ENCODE measurements around the gene SCN8A.
"Not testable (repeated sequence)": the region's sequence is repeated elsewhere in the genome, so short reads cannot be mapped to it uniquely, and the experiment has no call there.

The SCN8A gene

DNA sequence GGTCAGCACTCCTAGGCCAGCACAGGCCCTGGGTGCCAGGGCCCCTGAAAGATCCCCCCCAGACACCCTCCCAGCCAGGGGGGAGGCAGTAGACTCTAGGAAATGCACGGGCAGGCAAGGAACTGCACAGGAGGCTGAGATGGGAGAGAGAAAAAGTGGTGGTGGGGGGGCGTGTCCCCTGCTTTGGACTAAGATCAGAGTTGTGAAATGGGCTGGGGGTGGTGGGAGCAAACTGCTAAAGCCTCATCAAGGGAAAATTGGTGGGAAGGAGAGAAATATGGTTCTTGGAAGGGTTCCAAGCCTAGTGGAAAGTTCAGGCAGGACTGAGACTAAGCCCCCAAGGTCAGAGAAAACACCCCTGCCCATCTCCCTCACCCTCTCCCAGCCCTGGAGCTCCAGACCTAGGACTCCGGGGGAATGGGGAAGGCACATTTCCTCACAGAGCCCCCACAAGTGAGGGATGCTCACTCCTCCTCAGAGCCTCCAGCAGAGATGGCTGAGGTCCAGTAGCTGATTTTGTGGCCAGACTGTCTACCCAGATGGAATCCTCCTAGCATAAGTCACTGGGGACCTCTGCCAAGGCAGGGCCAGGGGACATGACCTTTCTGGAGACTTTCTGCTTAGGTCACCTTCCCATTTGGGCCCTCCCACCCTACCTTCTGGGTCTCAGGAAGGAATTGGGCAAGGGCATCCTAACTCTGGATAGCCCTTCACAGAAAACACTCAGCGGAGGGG, 227.7 kb downstream of the SCN8A start:
- no peak for DNase-seq

DNA sequence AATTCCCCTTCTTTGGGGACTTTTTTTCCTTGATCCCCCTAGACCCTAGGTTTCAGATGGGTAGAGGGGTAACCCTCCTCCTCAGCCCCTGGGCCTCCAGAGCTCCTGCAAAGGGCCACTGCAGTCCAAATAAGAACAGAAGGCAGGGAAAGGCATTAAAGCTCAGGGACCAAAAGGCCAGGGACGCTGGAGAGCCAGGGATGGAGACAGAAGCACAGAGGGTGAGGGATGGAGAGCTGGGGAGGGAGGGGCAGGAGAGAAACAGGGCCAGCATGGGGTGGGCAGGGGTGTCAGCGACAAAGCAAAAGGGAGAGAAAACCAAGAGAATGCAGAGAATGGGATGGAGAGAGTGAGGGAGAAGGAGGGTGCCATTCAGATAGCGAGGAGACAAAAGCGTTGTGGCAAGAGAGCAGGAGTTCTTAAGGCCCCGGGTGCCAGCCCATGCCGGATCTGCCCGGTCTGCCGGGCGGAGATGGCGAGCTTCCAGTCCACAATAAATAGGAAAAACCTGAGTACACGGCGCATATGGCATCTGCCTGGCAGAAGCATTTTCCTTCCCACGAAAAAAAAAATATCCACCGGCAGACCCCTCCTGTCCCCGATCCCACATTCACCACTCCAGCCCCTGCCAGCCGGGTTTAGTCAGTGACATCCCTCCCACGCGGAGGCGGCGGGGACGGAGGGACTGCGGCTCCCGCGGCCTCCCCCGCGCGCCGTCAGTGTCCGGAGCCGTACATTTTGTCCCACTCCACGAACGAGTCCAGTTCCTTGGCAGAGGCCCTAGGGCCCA, 228.9 kb downstream of the SCN8A start:
- DNase-seq, result no peak

DNA sequence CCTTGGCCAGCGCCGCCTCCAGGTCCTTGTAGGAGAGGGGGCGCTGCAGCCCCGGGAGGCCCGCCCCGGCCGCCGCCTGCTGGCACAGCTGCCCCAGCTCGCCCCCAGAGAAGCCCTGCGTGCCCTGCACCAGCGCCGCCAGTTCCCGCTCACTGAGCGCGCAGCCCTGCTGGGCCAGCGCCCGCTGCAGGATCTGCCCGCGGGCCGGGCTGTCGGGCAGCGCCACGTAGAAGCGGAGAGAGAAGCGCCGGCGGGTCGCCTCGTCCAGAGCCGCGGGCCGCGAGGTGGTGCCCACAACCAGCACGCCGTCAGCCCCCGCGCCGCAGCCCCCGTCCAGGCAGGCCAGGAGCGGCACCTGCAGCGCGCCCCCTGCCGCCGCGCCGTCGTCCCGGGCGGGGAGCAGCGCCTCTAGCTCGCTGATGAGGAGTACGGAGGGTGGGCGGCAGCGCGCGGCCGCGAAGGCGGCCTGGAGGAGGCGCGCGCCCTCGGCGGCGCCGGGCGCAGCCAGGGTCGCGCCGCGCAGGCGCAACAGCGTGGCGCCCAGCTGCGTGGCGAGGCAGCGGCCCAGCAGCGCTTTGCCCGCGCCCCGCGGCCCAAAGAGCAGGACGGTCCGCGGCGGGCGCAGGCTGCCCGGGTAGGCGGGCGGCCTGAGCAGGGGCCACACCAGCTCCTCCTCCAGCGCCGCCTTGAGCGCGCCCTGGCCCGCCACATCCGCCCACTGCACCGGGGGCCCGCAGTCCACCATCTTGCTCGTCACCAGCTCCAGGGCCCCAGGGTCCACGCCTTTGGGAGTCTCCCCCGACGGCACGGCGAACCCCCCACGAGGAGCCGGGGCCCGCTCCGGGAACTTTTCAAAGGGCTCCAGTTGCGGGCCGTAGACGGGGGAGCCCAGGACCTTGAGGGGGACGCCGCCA, 229.8 kb downstream of the SCN8A start:
- DNase-seq, result peak; percentile 51

DNA sequence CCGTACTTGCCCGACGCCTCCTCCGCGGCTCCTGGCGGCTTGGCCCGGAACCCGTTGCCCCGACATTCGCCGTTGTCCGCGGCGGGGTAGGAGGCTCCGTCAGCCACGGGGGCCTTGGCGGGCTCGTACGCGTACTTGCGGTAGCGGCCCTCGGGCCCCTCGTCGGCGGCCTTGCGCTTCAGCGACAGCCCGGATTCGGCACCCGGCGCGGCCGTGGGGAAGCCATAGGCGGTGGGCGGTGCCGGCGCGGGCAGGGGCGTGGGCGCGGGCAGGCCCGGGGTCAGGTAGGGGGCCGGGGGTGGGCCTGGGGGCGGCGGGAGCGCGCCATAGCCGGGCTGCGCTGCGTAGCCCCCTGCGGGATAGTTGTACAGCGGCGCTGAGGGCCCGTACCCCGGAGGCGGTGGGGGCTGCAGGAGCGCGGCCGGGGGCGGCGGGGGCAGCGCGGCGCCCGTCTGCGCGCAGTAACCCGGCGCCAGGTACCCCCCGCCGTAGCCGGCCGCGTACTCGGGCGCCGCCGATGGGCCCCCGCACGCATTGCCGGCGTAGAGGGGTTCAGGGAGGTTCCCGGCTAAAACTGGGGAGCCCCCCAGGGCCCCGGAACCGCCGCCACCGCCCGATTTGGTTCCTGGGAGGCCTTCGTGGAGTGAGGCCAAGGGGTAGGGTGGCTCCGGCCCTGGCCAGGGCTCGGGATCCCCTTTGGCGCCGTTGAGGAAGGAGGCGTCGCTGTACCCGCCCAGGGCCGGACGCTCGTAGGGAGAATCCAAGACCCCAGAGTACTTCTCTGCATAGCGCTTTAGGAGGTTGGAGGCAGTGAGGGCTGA, 230.6 kb downstream of the SCN8A start:
- DNase-seq, result no peak

DNA sequence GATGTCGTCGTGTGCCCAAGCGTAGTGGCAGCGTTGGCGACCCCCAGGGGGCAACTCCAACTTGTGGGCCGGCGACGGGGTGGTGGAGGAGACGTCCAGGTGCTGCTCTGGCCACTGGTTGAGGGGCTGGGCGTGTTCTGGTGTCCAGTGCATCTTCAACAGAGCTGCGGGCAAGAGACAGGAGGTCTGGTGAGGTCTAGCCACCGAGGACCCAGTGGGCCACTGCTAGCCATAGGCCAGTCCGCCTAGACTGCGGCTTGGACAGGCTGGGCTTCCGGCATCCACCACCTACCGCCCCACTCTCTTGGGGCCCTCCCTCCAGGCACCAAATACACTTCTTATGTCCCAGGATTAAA, 231.2 kb downstream of the SCN8A start:
- DNase-seq, result no peak

DNA sequence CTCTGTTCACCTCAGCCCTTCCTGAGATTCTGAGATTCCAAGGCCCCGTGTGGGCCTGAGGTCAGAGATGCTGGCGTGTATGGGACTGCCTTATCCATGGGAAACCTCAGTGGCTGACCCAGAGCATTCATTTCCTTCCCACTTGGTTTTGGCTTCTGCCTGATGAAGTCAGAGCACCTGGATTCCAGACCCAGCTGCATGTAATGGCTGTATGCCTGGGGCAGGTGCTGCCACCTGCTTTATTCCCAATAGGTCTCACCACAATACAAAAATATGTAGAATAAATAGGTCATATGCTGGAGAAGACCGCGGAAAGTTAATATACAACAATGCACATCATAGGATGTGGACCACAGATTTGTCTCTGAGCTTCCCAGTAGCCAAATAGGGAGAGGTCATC, 231.9 kb downstream of the SCN8A start:
- DNase-seq, result no peak

DNA sequence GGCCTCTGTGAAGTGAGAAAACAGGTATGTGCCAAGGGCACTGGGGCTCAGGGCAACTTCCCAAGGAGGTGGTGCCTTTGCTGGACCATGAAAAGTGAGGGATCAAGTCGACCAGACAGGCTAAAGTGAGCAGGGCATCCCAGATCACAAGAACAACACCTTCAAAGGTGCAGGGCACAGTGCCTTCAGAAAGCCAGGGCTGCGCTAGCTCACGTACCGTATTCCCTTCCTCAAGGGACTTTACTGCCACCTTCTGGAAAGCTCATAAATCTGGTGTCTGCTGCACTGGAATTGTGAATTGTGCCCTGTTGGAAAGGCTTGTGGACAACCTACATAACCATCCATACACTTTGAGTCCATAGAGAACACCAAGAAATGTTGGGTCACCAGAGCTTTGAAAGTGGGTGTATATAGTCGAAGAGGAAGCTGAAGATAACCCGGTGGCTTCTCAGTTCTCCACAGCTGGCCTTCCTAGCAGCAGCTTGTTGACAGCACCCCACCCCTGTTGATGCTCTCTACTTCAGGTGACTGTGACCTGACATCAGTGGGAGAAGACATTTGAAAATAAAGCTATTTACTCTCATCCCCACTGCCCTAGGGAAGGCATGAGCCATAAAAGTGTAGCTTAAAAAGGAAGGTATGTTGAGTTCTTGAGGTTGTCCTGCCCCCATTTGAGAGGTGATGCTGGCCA, 233.0 kb downstream of the SCN8A start:
- peak; percentile 39 for DNase-seq

DNA sequence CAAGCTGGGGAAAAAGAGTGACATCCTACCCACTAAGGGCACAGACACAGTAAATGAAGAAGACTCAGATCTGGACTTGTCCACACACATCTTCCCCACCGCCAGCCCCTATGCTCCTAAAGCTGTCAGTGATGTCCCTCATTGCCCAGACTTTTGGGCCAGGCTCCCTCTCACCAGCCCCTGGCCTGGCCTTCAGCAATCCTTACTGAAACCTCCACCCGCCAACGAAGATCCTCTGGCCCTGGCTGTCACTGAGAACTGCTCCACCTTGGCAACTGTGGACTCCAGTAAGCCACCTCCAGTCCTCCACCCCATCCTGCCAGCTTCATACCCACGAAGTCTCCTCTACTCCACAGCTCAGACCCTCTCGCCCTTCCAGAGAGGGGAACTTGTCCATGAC, 234.2 kb downstream of the SCN8A start:
- DNase-seq, result no peak

DNA sequence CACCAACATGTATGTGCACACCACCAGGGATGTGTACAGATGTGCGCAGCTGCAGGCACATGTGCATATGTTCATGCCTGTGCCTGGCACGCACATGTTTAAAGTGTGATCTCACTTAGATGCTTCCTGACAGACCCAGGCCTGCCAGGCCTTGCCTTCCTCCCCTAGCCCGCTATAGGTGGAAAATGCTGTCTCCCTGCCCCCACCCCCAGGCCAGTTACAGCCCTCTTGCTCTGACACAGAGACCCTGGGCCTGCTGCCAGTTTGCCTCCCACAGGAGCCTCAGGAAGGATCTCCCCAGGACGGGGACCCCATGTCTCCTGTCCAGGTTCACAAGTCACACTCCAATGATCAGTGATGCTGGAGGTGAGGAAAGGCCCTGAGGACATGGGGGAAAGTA, 235.8 kb downstream of the SCN8A start:
- no peak for DNase-seq

DNA sequence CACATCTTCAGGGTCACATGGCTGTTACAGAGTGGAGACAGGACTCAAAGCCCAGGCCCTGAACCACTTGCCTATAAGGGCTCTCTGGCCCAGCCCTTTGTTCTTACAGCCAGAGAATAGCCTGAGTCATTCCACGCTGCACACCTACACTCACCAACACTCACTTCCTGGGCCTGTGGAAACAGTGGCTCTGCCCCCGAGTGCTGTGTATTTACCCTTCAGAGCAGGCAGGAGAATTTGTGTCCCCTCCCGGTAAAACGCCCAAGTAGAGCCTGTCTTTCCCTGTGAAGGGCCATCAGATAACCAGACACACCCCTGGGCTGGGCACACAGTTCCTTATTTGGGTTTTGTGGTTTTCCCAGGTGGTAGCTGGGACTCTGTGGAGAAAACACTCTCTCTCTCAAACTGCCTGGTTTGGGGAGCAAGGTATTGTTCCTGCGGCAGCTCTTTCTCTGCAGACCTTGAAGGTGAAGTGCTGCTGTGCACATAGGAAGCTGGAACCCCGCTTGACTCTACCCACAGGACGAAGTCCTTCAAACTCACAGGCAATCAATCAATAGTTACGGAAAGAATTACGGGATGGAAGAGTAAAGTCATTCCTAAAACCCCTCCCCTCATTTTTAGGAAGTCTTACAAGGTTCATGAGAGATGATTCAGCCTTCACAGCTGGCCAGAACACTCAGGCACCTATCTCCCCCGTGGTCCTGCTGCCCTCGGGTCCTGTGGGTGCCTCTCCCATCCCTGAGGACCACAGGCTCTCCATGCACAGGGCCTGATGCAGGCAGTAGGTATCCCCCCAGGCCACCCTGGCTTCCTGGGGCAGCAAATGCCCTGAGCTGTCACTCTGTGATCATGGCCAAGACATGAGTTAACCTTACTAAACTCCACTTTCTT, 237.1 kb downstream of the SCN8A start:
- no peak for DNase-seq

DNA sequence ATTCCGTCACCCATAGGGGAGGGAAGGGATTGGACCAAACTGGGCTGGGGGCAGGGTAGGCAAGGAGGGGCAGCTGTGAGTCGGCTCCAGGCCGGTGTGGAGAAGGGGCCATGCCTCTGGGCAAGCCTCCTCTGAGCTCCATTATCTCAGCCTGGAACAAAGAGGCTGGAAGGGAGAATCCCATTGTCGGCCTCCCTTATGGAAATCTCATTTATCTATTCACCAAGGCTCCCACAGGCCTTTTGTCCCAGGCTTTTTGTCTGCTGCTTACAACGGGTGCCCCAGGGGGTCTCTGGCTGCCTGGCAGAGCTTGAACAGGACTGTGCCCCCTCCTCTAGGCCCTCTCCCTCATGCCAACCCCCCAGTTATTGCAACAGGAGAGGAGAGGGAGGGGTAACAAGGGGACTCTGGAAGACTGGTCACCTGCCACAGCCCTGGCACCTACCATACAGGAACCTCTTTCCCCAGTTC, 238.0 kb downstream of the SCN8A start:
- no peak for DNase-seq

DNA sequence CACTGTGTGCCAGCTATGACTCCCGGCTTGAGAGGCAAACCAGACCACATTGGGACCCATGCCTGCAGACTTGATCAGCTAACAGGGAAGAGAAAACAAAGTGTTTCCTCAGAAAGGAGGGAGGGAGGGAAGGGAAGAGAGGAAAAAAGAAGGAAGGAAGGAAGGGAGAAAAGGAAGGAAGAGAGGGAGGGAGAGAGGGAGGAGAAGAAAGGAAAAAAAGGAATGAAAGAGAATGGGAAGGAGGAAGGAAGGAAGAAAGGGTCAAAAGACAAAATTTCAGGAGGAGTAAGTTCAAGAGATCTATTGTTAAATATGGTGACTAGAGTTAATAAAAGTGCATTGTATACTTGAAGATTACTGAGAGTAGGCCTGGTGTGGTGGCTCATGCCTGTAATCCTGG, 238.6 kb downstream of the SCN8A start:
- no peak for DNase-seq

DNA sequence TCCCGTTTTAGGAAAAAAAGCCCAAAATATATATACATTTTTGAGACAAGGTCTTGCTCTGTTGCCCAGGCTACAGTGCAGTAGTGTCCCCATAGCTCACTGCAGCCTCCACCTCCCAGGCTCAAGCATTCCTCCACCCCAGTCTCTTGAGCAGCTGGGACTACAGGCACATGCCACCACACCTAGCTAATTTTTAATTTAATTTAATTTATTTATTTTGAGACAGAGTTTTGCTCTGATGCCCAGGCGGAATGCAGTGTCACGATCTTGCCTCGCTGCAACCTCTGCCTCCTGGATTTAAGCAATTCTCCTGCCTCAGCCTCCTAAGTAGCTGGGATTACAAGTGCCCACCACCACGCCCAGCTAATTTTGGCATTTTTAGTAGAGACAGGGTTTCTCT, 240.8 kb downstream of the SCN8A start:
- DNase-seq, result not testable (repeated sequence)

DNA sequence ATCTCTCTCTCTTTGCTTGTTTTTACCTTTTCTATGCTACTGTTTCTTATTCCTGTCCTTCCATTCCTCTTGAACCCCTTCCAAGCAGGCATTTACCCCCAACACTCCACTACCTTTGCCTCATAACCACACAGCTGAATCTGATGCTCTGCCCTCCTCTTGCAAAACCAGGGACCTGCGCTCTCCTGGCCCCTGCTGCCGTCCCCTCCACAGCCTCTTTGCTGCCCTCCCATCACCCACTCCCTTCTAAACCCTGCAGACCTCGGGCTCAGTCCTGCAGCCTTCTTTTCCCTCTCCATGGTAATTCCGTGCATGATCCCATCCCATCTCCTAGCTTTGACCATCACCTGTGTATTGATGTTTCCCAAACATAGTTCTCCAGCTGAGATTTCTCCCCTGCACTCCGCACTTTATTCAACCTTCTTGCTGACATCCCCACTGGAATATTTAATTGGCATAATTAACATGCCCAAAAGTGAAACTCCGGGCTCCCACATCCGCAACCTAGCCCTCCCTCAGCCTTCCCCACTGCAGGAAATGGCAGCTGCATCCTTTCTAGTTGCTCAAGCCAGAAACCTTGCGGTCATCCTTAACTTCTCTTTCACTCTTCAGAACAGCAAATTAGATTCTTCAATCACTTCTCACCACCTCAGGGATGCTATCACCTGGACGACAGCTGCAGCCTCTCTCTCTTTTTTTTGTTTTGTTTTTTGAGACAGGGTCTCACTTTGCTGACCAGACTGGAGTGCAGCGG, 241.5 kb downstream of the SCN8A start:
- no peak for DNase-seq

DNA sequence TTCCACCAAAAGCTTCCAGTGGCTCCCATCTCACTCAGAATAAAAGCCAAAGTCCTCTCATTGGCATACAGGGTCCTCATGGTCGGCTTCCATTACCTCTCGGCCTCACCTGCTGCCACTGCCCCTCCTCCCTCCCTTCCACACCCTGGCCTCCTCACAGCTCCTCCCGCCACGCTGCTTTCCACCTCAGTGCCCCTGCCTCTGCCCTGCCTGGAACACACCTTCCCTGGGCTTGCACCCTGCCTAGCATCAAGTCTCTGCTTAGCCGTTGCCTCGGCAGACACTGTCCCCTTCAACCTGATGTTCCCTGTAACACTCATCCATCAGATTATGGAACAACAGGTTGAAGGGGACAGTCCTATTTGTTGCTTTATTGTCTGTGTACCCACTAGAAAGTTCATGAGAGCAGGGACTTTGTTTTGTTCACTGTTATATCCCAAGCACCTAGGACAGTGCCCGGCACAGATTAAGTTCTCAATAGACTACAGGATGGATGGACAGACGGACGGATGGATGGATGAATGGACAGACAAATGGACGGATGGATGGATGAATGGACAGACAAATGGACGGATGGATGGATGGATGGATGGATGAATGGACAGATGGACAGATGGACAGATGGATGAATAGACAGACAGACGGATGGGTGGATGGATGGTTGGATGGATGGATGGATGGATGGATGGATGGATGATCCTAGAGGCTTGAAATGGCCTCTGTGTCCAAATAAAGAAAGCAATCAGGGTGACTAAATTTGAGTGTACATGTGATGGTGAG, 242.6 kb downstream of the SCN8A start:
- DNase-seq, result no peak

DNA sequence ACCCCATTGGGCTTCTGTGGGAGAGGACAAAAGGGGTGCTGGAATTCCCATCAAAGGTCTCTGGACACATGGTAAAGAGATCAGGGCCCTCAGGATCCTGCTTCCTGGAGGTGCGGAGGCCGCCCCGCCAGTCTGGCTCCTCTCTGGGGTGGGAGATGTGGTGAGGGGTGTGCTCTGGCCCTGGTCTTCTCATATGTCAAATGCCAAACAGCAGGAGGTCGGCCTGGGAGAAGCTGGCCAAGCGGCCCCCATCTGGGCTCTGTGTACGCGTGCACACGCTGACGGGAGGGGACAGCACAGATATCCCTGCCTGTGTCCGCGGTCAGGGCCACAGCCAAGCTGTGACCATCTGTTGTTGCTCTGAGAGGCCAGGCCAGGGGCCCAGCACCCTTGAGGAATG, 243.4 kb downstream of the SCN8A start:
- no peak for DNase-seq

DNA sequence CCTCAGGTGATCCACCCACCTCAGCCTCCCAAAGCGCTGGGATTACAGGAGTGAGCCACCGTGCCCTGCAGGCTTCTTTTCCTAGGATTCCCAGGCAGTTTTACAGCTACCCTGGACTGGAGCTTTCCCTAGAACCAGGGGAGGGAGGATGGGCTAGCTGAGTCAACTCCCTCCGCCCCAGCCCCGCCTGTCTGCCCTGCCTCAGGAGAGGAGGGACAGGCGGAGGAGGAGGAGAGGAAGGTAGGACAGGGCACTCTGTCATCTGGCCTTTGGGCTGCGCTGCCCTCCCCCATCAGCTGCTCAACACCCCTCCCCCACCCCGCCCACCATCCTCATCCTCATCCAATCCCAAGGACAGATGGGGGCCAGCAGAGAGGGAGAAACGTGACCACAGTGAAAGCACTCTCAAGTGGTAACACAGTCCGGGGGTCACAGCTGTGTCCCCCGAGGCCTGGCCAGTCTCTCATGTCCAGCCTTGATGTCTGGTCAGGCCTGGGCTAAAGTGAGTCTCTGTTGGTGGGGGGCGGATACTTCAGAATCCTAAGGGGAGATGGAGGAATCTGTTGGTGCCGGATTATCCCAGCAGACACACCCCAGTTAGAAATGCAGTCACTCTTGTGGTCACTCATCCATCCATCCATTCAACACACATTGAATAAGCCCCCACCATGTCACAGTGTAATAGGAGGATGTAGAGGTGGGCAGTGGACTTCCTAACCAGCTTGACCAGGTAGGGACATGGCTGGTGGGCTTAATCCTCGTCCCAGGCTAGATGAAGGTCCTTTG, 245.2 kb downstream of the SCN8A start:
- DNase-seq, result no peak

DNA sequence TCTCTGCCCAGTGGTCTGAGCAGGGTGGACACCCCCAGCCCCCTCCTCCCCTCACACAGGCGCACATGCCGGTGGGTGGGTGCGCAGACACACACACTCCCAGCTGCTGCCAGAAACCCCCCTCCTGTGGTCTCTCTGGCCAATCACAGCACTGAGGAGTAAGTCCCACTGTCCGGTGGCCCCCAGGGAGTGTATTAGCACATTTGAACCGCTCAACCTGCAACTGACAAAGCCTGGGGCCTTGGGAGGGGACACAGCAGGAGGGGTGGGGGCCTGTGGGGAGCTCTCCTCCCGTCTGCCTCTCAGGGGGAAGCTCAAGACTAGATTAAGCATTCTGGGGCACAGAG, 245.8 kb downstream of the SCN8A start:
- DNase-seq, result no peak

DNA sequence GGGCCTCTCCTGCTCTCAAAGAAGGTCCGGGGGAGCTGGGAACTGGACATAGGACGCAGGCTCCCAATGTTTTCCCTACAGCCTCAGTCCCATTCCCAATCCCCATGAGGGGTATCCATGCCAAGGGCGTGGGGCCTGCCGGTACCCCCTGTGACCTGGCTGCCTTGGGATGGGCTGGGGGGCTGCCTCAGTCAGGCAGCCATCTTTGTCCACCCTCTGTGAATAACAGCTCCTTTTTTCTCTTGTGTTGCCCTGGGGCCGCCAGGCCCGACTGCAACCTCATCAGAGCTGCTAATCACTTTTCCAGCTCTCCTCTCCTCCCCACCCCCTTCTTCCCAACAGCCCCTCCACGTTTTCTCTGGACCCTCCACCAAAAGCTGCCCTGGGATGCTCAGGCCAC, 246.3 kb downstream of the SCN8A start:
- no peak for DNase-seq

All from NCI-H2227 treated with DMSO at 0.1 percent for 48 hours (cell line).